Measurements from ENCODE around the gene HTRA1. TPM values are rescaled to one million over a fixed set of nuclear protein-coding genes. Genes with fewer than 3 reads are reported as not detected.

The HTRA1 gene
- total RNA-seq, 1 experiment from 2014 or later, result 22.1 TPM

- peak; percentile 46 for DNase-seq (ENCODE audit: low spot score)
Measured at GRCh38 chr10:122515588-122516231, 54.4 kb downstream of the HTRA1 start.

GRCh38 chr10:122516734-122517133, 55.4 kb downstream of the HTRA1 start:
- no peak for DNase-seq (ENCODE audit: low spot score)

- no peak for DNase-seq (ENCODE audit: low spot score)
Measured at GRCh38 chr10:122519144-122519543, 57.8 kb downstream of the HTRA1 start.

GRCh38 chr10:122519873-122520272, 58.5 kb downstream of the HTRA1 start:
- no peak for DNase-seq (ENCODE audit: low spot score)

GRCh38 chr10:122521011-122521410, 59.7 kb downstream of the HTRA1 start:
- peak; percentile 13 for DNase-seq (ENCODE audit: low spot score)

GRCh38 chr10:122524811-122525210, 63.5 kb downstream of the HTRA1 start:
- DNase-seq (ENCODE audit: low spot score), result no peak

- DNase-seq (ENCODE audit: low spot score), result no peak
Measured at GRCh38 chr10:122525788-122526187, 64.4 kb downstream of the HTRA1 start.

GRCh38 chr10:122526892-122527291, 65.5 kb downstream of the HTRA1 start:
- no peak for DNase-seq (ENCODE audit: low spot score)

- peak; percentile 44 for DNase-seq (ENCODE audit: low spot score)
Measured at GRCh38 chr10:122530177-122530576, 68.8 kb downstream of the HTRA1 start.

GRCh38 chr10:122531261-122531660, 69.9 kb downstream of the HTRA1 start:
- no peak for DNase-seq (ENCODE audit: low spot score)

GRCh38 chr10:122531939-122532338, 70.6 kb downstream of the HTRA1 start:
- no peak for DNase-seq (ENCODE audit: low spot score)

GRCh38 chr10:122532601-122533296, 71.4 kb downstream of the HTRA1 start:
- no peak for DNase-seq (ENCODE audit: low spot score)

GRCh38 chr10:122537545-122537944, 76.2 kb downstream of the HTRA1 start:
- no peak for DNase-seq (ENCODE audit: low spot score)

- DNase-seq (ENCODE audit: low spot score), result no peak
Measured at GRCh38 chr10:122541541-122542002, 80.2 kb downstream of the HTRA1 start.

GRCh38 chr10:122543676-122544445, 82.5 kb downstream of the HTRA1 start:
- DNase-seq (ENCODE audit: low spot score), result no peak

GRCh38 chr10:122544493-122544892, 83.1 kb downstream of the HTRA1 start:
- no peak for DNase-seq (ENCODE audit: low spot score)

GRCh38 chr10:122546242-122546641, 84.9 kb downstream of the HTRA1 start:
- DNase-seq (ENCODE audit: low spot score), result no peak

GRCh38 chr10:122548407-122549085, 87.2 kb downstream of the HTRA1 start:
- no peak for DNase-seq (ENCODE audit: low spot score)

GRCh38 chr10:122549636-122550035, 88.3 kb downstream of the HTRA1 start:
- no peak for DNase-seq (ENCODE audit: low spot score)

- DNase-seq (ENCODE audit: low spot score), result no peak
Measured at GRCh38 chr10:122550427-122550826, 89.1 kb downstream of the HTRA1 start.

GRCh38 chr10:122550983-122551382, 89.6 kb downstream of the HTRA1 start:
- DNase-seq (ENCODE audit: low spot score), result no peak

- DNase-seq (ENCODE audit: low spot score), result no peak
Measured at GRCh38 chr10:122551450-122551849, 90.1 kb downstream of the HTRA1 start.

Data from A172 (cell line).